ENCODE measurements around the gene NOXA1.

NOXA1 gene

GRCh38 chr9:137398561-137399468 lies 24.4 kb upstream of the NOXA1 start:
- no peak for TF ChIP-seq CTCF (IDR thresholded peaks at IDR 0.05; ENCODE audit: low read depth, low read length, missing control alignments)
- in situ Hi-C loops (cut with HindIII; ENCODE audit: low sequenced_read_pairs): no loop called here
- H3K4me3 ChIP-seq (ENCODE audit: low read depth, low read length): no peak overlapping the region
- DNase-seq (ENCODE audit: low read depth): no peak

- in situ Hi-C loops (cut with HindIII; ENCODE audit: low sequenced_read_pairs): no loop called here
- H3K4me3 ChIP-seq (ENCODE audit: low read depth, low read length): no peak overlapping the region
- no peak for TF ChIP-seq CTCF (IDR thresholded peaks at IDR 0.05; ENCODE audit: low read depth, low read length, missing control alignments)
- DNase-seq (ENCODE audit: low read depth): no peak
Measured at GRCh38 chr9:137402746-137403145, 20.4 kb upstream of the NOXA1 start.

- in situ Hi-C loops (cut with HindIII; ENCODE audit: low sequenced_read_pairs): no loop called here
- no peak for DNase-seq (ENCODE audit: low read depth)
- H3K4me3 ChIP-seq (ENCODE audit: low read depth, low read length): no peak overlapping the region
- TF ChIP-seq CTCF (IDR thresholded peaks at IDR 0.05; ENCODE audit: low read depth, low read length, missing control alignments): no peak
Measured at GRCh38 chr9:137403269-137403668, 19.9 kb upstream of the NOXA1 start.

- in situ Hi-C loops (cut with HindIII; ENCODE audit: low sequenced_read_pairs): no loop called here
Measured at GRCh38 chr9:137404961-137405567, 18.1 kb upstream of the NOXA1 start.

GRCh38 chr9:137405677-137406081 lies 17.5 kb upstream of the NOXA1 start:
- in situ Hi-C loops (cut with HindIII; ENCODE audit: low sequenced_read_pairs): no loop called here
- DNase-seq (ENCODE audit: low read depth): no peak
- no peak overlapping the region for H3K4me3 ChIP-seq (ENCODE audit: low read depth, low read length)
- no peak for TF ChIP-seq CTCF (IDR thresholded peaks at IDR 0.05; ENCODE audit: low read depth, low read length, missing control alignments)

More at GRCh38 chr9:137404961-137405567, 18.1 kb upstream of the NOXA1 start:
- TF ChIP-seq CTCF (IDR thresholded peaks at IDR 0.05; ENCODE audit: low read depth, low read length, missing control alignments): no peak
- H3K4me3 ChIP-seq (ENCODE audit: low read depth, low read length): no peak overlapping the region
- DNase-seq (ENCODE audit: low read depth): no peak

- TF ChIP-seq CTCF (IDR thresholded peaks at IDR 0.05; ENCODE audit: low read depth, low read length, missing control alignments): no peak
- in situ Hi-C loops (cut with HindIII; ENCODE audit: low sequenced_read_pairs): no loop called here
- no peak for DNase-seq (ENCODE audit: low read depth)
- H3K4me3 ChIP-seq (ENCODE audit: low read depth, low read length): no peak overlapping the region
Measured at GRCh38 chr9:137406085-137406760, 17.0 kb upstream of the NOXA1 start.

Measured in astrocyte of the cerebellum (primary cell).